Uterus (tissue), 4 donors: ENCODE results near the gene CD53. TPM values are rescaled to one million over a fixed set of nuclear protein-coding genes. Genes with fewer than 3 reads are reported as not detected.
"Not testable (repeated sequence)": the region's sequence is repeated elsewhere in the genome, so short reads cannot be mapped to it uniquely, and the experiment has no call there.

Source experiments
- DNase-seq, 2 donors: peaks; one replicate each; pipeline ENCODE4 v3.0.0-alpha.2; 2019 to 2020
- H3K27ac ChIP-seq, 2 donors: fragments of 200-600 bp; sonication (generic); 1 replicate in 1 of 2; 2 replicates in 1 of 2; pipeline ENCODE4 v1.5.1; 2016 to 2018
- H3K27me3 ChIP-seq, 2 donors: fragments of 200-600 bp; sonication (generic); one replicate each; pipeline ENCODE4 v1.5.1; 2018 to 2019; ENCODE audit warnings: control low read depth in 1 of 2
- H3K36me3 ChIP-seq, 2 donors: fragments of 200-600 bp; sonication (generic); one replicate each; pipeline ENCODE4 v1.5.1; 2019; ENCODE audit warnings: control low read depth in 1 of 2
- H3K4me1 ChIP-seq, 2 donors: fragments of 200-600 bp; sonication (generic); one replicate each; pipeline ENCODE4 v1.5.1; 2018 to 2019; ENCODE audit warnings: control low read depth in 1 of 2
- H3K4me3 ChIP-seq, 2 donors: fragments of 200-600 bp; sonication (generic); 1 replicate in 1 of 2; 2 replicates in 1 of 2; pipeline ENCODE4 v1.5.1; 2018 to 2019; ENCODE audit warnings: mild to moderate bottlenecking in 1 of 2
- H3K9me3 ChIP-seq, 2 donors: fragments of 200-600 bp; sonication (generic); one replicate each; pipeline ENCODE4 v1.5.1; 2019; ENCODE audit warnings: control low read depth in 1 of 2
- CTCF ChIP-seq, 4 experiments: fragments of 200-600 bp in 2 of 4; fragments of 450-650 bp in 2 of 4; sonication (generic) in 2 of 4; IDR thresholded peaks; one replicate each; pipeline ENCODE4 v1.5.1; 2016 to 2019; ENCODE audit warnings: antibody characterized with exemption in 4 of 4, mild to moderate bottlenecking in 2 of 4, moderate library complexity in 1 of 4
- POLR2A ChIP-seq, 2 donors: fragments of 450-650 bp; IDR thresholded peaks; one replicate each; pipeline ENCODE4 v1.6.1; 2016; ENCODE audit warnings: antibody characterized with exemption in 2 of 2, mild to moderate bottlenecking in 1 of 2, moderate library complexity in 1 of 2
- intact Hi-C: fragments of 100-400 bp; cut with DNase I; formaldehyde crosslinking; loops from one replicate; pipeline ENCODE4 v1.15.1; 2023; ENCODE audit warnings: low total_unique reads
- total RNA-seq, 4 donors: library from RNA; depleted of rRNA in 3 of 4; stranded (reverse); fragments of >200 nt in 3 of 4; gene quantifications; one replicate each; pipeline versions ENCODE4 v1.1.0 to v1.2.4, GENCODE V29; 2014 to 2023
- donor health status: DM: yes; HTN: yes; CAD: no.

CD53 gene
- total RNA-seq, 4 donors from 2014 or later = 1.0 to 16.6 (median 11.1) TPM

GRCh38 chr1:110859062-110859461 is 13.9 kb upstream of the CD53 start:
- H3K9me3 ChIP-seq = peaks cover 0 to 3% of the 10 kb centered on the region in 2 donors
- H3K27me3 ChIP-seq = no peaks in the 10 kb centered on the region
- H3K27ac ChIP-seq = no peak overlapping the region
- H3K4me3 ChIP-seq = no peak overlapping the region
- DNase-seq = no peak
- H3K4me1 ChIP-seq = no peaks in the 10 kb centered on the region
- TF ChIP-seq POLR2A (IDR thresholded peaks at IDR 0.05) (no peak), CTCF (IDR thresholded peaks at IDR 0.05) (no peak)
- H3K36me3 ChIP-seq = no peaks in the 10 kb centered on the region
- intact Hi-C loops = no loop called here

DNA sequence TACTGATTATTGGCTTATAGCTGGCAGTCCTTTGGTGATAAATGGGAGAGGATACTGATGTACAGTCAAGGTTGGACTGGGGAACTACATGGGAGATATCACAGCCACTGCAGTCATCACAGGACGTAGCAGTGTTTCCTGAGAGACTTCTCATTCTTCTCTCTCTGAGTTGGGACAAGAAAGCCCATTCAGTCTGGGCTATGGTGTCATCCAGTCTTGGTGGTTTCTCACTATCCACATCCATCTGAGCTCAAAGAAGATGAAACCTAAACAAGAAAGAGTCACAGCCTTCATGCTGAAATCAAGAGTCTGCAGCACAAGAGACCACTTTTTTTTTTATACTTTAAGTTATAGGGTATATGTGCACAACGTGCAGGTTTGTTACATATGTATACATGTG is 12.8 kb upstream of the CD53 start:
- DNase-seq = no peak
- peaks cover 0 to 3% of the 10 kb centered on the region in 2 donors for H3K9me3 ChIP-seq
- intact Hi-C loops = no loop called here
- H3K27me3 ChIP-seq = no peaks in the 10 kb centered on the region
- no peak overlapping the region for H3K4me3 ChIP-seq
- TF ChIP-seq CTCF (IDR thresholded peaks at IDR 0.05) (no peak), POLR2A (IDR thresholded peaks at IDR 0.05) (no peak)
- no peak overlapping the region for H3K27ac ChIP-seq
- H3K36me3 ChIP-seq = no peaks in the 10 kb centered on the region
- H3K4me1 ChIP-seq = no peaks in the 10 kb centered on the region

DNA sequence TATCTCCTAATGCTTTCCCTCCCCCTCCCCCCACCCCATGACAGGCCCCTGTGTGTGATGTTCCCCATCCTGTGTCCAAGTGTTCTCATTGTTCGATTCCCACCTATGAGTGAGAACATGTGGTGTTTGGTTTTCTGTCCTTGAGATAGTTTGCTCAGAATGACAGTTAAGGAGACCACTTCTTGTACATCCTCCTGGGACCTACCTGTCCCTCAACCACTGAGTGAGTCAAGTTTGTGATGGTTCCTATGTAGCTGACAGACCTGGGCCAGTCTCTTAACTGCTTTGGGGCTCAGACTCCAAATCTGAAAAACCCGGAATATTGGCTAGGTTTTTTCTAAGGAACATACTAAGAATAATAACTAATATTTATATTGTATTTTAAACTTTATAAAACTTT is 12.3 kb upstream of the CD53 start:
- H3K4me3 ChIP-seq, H3K36me3 ChIP-seq, H3K9me3 ChIP-seq, DNase-seq, H3K27ac ChIP-seq, intact Hi-C loops, H3K27me3 ChIP-seq, H3K4me1 ChIP-seq: not testable (repeated sequence)

GRCh38 chr1:110861942-110862341 is 11.0 kb upstream of the CD53 start:
- H3K4me1 ChIP-seq, H3K27ac ChIP-seq, intact Hi-C loops, H3K36me3 ChIP-seq, H3K9me3 ChIP-seq, DNase-seq, H3K4me3 ChIP-seq, H3K27me3 ChIP-seq: not testable (repeated sequence)

DNA sequence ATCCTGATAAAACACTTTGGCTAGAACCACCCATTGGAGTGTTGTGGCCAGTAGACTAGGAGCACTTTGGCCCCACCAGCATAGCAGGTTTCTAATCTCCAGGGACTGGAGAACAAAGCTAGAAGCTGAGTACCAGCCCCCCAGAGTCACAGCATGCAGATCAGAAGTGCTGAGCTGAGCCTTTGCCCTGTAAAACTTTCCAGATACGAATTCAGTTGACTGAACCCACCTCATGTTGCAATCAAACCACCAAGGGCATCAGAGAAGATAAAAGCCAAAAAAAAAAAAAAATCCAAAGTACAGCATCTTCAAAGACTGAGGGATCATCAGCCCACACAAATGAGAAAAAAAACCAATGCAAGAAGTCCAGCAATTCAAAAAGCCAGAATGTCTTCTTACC is 8.7 kb upstream of the CD53 start:
- Histone ChIP-seq H3K4me3 (no peak overlapping the region), H3K4me1 (no peaks in the 10 kb centered on the region), H3K9me3 (peaks cover 0 to 3% of the 10 kb centered on the region in 2 donors), H3K27me3 (no peaks in the 10 kb centered on the region), H3K27ac (no peak overlapping the region), H3K36me3 (no peaks in the 10 kb centered on the region)
- TF ChIP-seq CTCF (IDR thresholded peaks at IDR 0.05) = no peak
- TF ChIP-seq POLR2A (IDR thresholded peaks at IDR 0.05) = no peak
- no peak for DNase-seq
- intact Hi-C loops = no loop called here

GRCh38 chr1:110870721-110871388 is 2.1 kb upstream of the CD53 start:
- Histone ChIP-seq H3K4me3 (no peak overlapping the region), H3K9me3 (no peaks in the 10 kb centered on the region), H3K4me1 (no peaks in the 10 kb centered on the region), H3K27me3 (no peaks in the 10 kb centered on the region), H3K36me3 (no peaks in the 10 kb centered on the region), H3K27ac (no peak overlapping the region)
- intact Hi-C loops = no loop called here
- no peak for TF ChIP-seq POLR2A (IDR thresholded peaks at IDR 0.05)
- no peak for TF ChIP-seq CTCF (IDR thresholded peaks at IDR 0.05)
- no peak for DNase-seq
